GM19438 (cell line): Measurements from ENCODE around the gene MEGF11.
A peak's percentile ranks its signal among the peaks of the same experiment; 100 is the strongest.

Experiments
- ATAC-seq: cut with Tn5 transposase; IDR thresholded peaks from one replicate; pipeline ENCODE4 v1.9.1; 2021; ENCODE audit warnings: low read depth; ENCODE audit not compliant: unreplicated experiment

The MEGF11 gene

DNA sequence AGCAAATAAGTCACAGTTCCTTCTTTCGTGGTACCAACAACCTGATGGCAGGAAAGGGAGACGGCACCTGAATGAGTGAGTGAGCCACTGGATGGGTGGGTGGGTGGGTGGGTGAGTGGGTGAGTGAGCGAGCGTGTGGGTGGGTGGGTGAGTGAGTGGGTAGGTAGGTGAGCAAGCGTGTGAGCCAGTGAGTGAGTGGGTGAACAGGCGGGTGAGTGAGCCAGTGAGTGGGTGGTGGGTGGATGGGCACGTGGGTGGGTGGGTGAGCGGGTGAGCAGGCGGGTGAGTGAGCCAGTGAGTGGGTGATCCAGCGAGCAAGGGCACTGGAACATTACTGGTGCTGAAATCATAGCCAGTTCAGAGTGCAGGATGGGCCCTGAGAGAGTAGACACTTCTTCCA lies 152.8 kb downstream of the MEGF11 start:
- no peak for ATAC-seq

DNA sequence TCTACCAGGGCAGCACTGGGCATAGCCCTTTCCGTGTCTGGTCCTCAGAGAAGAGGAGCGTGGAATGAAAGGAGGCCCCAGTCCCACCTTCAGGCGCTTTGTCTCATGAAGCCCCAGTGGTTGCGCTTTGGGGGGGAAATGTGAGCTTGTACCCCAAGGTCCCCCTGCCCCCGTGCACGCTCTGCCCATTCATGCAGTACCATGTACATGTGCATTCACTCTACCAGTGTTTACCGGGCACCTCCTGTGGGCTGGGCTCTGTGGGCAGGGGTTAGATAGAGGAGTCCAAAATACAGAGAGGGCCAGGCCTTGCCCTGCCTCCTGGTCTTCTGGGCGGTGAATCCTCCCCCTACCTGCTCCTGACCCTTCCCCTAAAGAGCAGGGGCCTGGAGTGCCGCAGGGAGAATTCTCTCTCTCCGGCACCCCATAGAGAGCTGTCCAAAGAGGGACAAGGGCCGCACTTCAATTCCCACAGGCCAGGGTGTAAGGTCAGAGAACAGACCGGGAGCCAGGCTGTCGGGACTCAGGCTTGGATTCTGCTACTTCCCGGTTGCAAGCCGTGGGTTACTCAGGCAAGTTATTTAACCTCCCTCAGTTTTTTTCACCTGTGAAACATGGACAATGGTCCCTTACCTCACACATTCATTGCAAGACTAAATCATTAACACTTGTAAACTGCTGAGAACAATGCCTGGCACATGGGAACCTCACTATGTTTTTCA lies 153.4 kb downstream of the MEGF11 start:
- ATAC-seq, result no peak

DNA sequence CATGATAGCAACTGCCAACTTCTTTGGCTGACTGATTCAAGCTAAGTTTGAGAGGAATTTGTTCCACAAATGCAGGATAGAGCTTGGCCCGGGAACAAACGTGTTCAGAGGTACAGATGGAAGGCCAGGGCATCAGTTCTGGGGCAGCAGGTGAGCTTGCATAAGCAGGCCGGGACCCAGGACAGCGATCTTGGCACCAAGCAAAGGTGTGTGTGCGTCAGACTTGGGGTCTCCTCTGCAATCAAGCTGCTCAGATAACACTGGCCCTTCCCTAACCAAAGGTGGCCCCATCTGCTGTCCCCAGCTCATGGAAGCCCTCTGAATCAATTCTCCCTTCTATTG lies 155.6 kb downstream of the MEGF11 start:
- no peak for ATAC-seq

- ATAC-seq, result no peak
Observed at GRCh38 chr15:66097151-66098021, 156.2 kb downstream of the MEGF11 start.

DNA sequence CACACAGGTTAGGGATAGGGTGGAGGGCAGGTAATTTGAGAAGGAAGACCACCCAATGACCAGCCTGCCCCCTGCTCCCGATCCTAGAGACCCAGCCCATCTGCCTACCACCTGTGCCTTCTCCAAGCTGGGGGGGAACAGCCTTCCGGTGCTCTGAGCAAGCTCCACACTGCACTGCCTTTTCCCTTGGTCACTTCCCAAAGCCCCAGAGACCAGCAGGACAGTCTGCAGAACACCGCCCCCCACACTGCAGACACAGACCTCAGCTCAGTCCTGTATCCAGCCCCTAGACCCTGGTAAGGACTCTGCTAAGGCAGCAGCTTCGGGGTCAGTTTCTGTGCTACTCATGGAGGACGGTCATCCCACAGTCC lies 156.9 kb downstream of the MEGF11 start:
- ATAC-seq, result no peak

- no peak for ATAC-seq
Observed at GRCh38 chr15:66095871-66096687, 157.5 kb downstream of the MEGF11 start.

DNA sequence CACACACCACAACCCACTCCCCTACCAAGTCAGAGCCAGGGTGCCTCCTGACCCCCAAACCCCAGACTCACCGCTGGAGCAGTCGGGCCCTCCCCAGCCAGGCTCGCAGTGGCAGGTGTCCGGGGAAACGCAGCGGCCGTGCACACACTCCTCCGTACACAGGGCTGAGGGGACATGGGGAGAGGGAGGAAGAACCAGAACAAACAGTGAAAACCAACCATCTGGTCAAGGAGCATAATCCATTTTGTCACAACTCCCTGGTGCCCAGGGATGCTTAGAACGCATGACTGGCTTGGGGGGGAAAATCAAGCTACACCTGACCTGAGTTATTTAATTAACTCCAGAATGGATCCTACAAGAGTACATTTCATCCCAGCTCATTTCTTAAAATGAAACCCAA lies 159.2 kb downstream of the MEGF11 start:
- no peak for ATAC-seq

DNA sequence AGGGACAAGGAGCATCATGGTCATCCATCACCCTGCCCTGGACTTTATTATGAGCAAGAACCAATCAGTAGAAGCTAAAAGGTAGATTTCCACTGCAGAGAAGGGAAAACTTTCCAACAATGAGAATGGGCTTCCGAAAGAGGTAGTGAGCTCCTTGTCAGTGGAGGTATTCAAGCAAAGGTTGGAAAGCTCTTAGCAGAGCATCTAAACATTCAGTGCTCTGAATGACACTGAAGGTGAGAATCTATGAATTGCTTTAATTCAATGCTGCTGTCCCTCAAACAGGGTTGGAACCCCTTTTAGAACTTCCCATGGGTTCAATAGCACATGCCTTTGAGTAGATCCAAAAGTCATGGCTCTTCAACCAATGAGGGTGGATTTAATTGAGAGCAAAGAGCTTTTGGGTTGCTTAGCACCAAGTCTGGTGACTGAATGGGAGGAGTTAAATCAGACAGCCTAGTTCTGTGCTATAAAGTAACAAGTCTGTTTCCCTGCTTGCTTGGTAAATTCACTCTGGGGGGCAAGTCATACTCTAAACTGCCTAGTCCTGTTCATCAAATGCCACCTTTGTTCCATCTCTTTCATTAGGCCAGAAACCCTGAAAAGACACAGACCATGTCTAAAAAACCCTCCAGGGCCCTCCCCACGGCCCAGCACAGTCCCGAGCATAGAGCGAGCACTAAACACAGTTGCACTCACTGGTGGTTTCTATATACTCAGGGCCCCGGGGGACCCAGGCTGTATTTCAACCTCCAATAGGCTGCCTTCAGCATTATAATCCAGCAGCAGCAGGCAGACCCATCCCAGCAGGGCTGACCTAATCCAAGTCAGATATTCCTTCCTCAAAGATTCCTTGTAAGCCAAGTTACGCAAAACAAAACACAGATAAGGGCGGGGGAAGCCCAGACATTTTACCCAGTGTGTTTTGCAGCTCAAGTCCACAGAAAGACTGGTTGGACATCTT lies 161.2 kb downstream of the MEGF11 start:
- no peak for ATAC-seq

DNA sequence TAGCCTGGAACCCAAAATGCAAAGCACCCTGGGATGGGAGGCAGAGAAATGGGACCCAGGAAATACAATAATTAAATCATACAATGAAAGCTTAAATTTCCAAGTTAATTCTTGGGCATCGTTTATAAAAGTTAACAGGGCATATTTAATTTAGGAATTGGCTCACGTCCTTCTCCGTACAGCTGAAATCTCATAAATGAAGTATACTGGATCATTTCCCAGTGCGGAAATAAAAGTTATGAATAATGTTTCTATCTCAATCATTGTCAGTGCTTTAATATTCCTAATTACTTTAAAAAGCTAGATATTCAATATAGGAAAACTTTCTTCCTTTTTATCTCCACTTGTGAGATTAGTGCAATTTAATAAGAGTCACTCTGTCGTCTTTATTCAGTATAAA lies 164.0 kb downstream of the MEGF11 start:
- ATAC-seq, result no peak

- ATAC-seq, result no peak
Observed at GRCh38 chr15:66089049-66089448, 164.5 kb downstream of the MEGF11 start.

DNA sequence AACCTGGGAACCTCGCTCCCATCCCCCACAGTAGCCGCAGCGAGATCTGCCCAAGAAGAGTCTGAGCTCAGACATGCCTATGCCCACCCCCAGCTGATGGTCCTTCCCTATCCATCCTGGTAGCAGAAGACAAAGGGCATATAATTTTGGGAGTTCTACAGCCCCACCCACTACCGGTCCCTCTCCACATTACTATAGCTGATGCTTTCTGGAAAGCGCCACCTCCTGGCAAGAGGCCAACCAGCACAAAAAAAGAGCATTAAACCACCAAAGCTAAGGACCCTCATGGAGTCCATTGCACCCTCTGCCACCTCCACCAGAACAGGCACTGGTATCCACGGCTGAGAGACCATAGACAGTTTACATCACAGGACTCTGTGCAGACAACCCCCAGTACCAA lies 168.4 kb downstream of the MEGF11 start:
- no peak for ATAC-seq

- ATAC-seq, result no peak
Observed at GRCh38 chr15:66084704-66085103, 168.8 kb downstream of the MEGF11 start.

DNA sequence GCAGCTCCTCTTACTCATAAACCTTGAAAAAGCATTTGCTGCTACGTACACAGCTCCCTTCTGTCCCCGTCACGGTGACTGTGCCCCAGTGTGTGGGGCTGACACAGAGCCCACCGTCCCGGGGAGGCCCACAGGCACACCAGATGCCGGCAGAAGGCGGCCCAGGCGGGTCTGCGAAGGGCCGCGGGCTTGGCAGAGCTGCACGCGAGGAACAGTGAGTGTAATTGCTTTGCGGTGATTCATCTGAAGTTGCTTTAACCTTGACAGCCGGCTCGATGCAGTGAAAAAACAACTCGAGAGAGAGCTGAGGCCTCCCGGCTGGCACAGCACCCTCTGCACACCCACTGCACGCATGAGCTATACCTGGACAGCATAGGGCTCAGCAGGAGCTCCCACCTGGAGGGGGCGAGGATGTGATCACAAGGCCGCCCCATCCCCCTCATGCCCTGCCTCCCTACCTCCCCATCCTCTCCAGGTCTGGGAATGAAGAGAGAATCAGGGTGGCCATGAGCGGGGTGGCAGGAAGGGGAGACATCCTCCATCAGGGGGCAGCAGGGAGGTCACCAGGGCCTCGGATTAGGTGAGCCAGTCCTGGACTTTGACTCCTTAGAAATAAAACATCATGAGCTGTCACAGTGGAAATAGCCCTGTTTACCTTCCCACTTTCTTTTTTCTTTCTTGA lies 172.7 kb downstream of the MEGF11 start:
- no peak for ATAC-seq

GRCh38 chr15:66078929-66079275 lies 174.6 kb downstream of the MEGF11 start:
- no peak for ATAC-seq

GRCh38 chr15:66078196-66078928 lies 175.2 kb downstream of the MEGF11 start:
- ATAC-seq, result peak; percentile 58

- no peak for ATAC-seq
Observed at GRCh38 chr15:66077320-66077663, 176.3 kb downstream of the MEGF11 start.

DNA sequence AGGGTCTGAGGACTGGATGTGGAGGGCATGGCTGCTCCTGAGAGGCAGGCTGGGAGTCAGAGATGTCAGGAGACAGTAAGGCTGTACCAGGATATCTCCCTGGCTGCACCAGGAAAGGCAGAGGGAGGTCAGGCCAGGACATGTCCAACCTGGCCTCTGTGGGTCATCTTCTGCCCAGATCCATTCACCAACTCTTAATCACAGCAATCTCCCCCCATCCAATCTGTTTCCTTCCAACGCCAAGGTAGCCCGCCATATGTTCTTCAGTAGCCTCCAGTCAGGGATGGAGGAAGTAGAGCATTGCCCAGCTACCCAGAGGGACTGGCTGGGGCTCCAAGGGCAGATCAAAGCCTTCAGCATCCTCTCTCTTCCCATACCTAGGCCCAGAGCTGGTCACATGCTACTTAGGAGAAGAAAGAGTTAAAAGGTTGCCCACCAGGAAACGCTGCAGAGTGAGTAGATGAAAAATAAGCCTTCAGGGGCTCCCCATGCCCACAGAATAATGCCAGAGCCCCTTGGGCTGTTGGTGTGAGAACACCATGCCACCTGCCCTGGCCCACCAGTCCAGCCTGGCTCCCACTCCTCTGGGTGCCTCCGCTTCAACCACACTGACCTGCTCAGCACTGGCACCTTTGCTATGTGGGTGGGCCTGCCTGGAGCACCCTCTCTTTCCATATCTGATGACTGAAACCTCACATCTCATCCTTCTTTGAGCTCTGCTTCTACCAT lies 176.8 kb downstream of the MEGF11 start:
- ATAC-seq, result no peak

GRCh38 chr15:66075947-66076346 lies 177.6 kb downstream of the MEGF11 start:
- ATAC-seq, result no peak
